SHP77 (cell line): Measurements from ENCODE around the gene PHACTR1.

Experiments
- DNase-seq, 2 experiments: peaks; one replicate each; lab custom pipeline; 2025; lab: John Stamatoyannopoulos, UW

PHACTR1 gene

GRCh38 chr6:12803486-12803885, 86.9 kb downstream of the PHACTR1 start:
- DNase-seq = no peak

GRCh38 chr6:12804952-12805645, 88.5 kb downstream of the PHACTR1 start:
- DNase-seq = no peak

- no peak for DNase-seq
Observed at GRCh38 chr6:12806136-12806535, 89.6 kb downstream of the PHACTR1 start.

- DNase-seq = no peak
Observed at GRCh38 chr6:12806796-12807195, 90.2 kb downstream of the PHACTR1 start.

GRCh38 chr6:12811519-12811918, 95.0 kb downstream of the PHACTR1 start:
- no peak for DNase-seq

- DNase-seq = no peak
Observed at GRCh38 chr6:12813321-12813720, 96.8 kb downstream of the PHACTR1 start.

GRCh38 chr6:12814015-12814414, 97.4 kb downstream of the PHACTR1 start:
- DNase-seq = no peak

GRCh38 chr6:12815089-12815488, 98.5 kb downstream of the PHACTR1 start:
- DNase-seq = no peak

- DNase-seq = no peak
Observed at GRCh38 chr6:12815884-12816600, 99.5 kb downstream of the PHACTR1 start.

- no peak for DNase-seq
Observed at GRCh38 chr6:12818324-12818723, 101.8 kb downstream of the PHACTR1 start.

- DNase-seq = no peak
Observed at GRCh38 chr6:12823847-12824246, 107.3 kb downstream of the PHACTR1 start.

- no peak for DNase-seq
Observed at GRCh38 chr6:12826584-12826983, 110.0 kb downstream of the PHACTR1 start.

GRCh38 chr6:12827921-12828320, 111.4 kb downstream of the PHACTR1 start:
- no peak for DNase-seq

GRCh38 chr6:12832226-12832735, 115.7 kb downstream of the PHACTR1 start:
- no peak for DNase-seq

- no peak for DNase-seq
Observed at GRCh38 chr6:12836009-12836408, 119.4 kb downstream of the PHACTR1 start.

- no peak for DNase-seq
Observed at GRCh38 chr6:12841619-12842018, 125.1 kb downstream of the PHACTR1 start.

- DNase-seq = no peak
Observed at GRCh38 chr6:12842114-12842513, 125.5 kb downstream of the PHACTR1 start.

- no peak for DNase-seq
Observed at GRCh38 chr6:12842658-12843057, 126.1 kb downstream of the PHACTR1 start.

GRCh38 chr6:12844284-12845223, 128.0 kb downstream of the PHACTR1 start:
- DNase-seq = peak in 1 of 2 experiments; percentile 6

GRCh38 chr6:12845224-12846004, 128.8 kb downstream of the PHACTR1 start:
- no peak for DNase-seq
